ENCODE results near the gene METTL1.

DNA sequence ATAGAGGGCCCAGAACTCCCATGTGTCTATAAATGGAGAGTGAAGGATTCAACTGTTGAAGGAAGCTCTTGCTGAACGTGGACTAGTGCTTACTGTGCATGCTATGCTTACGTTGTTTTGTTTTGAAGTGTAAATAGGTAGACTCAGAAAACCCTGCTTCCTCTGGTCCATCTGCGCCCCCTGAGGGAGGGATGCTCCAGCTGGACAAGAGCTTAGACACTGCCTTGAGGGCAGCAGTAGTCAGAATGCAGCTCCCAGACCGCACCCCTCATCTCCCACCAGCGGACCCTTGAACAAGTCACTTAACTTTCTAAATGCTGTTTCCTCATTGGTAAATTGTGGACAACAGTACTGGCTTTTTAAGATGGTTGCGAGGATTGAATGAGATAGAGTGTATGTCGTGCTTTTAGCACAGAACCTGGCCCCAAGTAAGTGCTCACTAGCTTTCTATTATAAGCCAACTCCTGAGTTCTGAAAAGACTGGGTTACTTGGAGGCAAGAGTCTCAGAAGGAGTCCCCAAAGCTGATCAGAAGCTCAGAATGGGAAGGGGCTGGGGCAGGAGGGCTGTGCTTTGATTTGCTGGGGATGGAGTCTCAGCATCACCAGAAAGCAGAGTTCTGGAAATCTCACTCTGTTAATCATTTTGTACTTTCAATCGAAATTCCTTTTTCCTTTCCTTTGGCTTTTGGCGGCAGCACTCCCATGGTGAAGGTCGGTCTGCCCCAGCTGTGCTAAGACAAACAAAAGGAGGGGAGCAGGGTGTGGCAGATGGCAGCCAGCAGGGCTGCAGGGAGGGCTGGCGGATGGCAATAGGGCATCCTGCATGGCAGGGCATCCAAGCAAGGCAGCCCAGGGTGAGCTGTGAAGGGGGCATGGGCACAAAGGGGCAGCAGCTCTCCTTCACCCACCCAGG, 48.9 kb downstream of the METTL1 start:
- TF ChIP-seq, protein P1, sequence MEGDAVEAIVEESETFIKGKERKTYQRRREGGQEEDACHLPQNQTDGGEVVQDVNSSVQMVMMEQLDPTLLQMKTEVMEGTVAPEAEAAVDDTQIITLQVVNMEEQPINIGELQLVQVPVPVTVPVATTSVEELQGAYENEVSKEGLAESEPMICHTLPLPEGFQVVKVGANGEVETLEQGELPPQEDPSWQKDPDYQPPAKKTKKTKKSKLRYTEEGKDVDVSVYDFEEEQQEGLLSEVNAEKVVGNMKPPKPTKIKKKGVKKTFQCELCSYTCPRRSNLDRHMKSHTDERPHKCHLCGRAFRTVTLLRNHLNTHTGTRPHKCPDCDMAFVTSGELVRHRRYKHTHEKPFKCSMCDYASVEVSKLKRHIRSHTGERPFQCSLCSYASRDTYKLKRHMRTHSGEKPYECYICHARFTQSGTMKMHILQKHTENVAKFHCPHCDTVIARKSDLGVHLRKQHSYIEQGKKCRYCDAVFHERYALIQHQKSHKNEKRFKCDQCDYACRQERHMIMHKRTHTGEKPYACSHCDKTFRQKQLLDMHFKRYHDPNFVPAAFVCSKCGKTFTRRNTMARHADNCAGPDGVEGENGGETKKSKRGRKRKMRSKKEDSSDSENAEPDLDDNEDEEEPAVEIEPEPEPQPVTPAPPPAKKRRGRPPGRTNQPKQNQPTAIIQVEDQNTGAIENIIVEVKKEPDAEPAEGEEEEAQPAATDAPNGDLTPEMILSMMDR (IDR thresholded peaks at IDR 0.05; ENCODE audit: insufficient read depth, low read length) = no peak
- TF ChIP-seq POLR2AphosphoS5 (IDR thresholded peaks at IDR 0.05; ENCODE audit: low read depth) (peak; percentile 7), GABPA (IDR thresholded peaks at IDR 0.05; ENCODE audit: low read depth) (no peak), SPI1 (IDR thresholded peaks at IDR 0.05; ENCODE audit: borderline replicate concordance, low read depth) (no peak)
- TF ChIP-seq, protein P2, sequence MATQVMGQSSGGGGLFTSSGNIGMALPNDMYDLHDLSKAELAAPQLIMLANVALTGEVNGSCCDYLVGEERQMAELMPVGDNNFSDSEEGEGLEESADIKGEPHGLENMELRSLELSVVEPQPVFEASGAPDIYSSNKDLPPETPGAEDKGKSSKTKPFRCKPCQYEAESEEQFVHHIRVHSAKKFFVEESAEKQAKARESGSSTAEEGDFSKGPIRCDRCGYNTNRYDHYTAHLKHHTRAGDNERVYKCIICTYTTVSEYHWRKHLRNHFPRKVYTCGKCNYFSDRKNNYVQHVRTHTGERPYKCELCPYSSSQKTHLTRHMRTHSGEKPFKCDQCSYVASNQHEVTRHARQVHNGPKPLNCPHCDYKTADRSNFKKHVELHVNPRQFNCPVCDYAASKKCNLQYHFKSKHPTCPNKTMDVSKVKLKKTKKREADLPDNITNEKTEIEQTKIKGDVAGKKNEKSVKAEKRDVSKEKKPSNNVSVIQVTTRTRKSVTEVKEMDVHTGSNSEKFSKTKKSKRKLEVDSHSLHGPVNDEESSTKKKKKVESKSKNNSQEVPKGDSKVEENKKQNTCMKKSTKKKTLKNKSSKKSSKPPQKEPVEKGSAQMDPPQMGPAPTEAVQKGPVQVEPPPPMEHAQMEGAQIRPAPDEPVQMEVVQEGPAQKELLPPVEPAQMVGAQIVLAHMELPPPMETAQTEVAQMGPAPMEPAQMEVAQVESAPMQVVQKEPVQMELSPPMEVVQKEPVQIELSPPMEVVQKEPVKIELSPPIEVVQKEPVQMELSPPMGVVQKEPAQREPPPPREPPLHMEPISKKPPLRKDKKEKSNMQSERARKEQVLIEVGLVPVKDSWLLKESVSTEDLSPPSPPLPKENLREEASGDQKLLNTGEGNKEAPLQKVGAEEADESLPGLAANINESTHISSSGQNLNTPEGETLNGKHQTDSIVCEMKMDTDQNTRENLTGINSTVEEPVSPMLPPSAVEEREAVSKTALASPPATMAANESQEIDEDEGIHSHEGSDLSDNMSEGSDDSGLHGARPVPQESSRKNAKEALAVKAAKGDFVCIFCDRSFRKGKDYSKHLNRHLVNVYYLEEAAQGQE (IDR thresholded peaks at IDR 0.05; ENCODE audit: insufficient replicate concordance, low read depth) = no peak

Measured in HL-60 (cell line).